Testis (tissue), 3 donors: ENCODE measurements around the gene CAGE1. TPM values are rescaled to one million over a fixed set of nuclear protein-coding genes. Genes with fewer than 3 reads are reported as not detected.

Source experiments
- DNase-seq: peaks from one replicate; pipeline ENCODE4 v3.0.0-alpha.2; 2019
- H3K27ac ChIP-seq, 2 donors: fragments of 200-600 bp; sonication (generic); one replicate each; pipeline ENCODE4 v1.5.1; 2019
- H3K27me3 ChIP-seq: fragments of 200-600 bp; sonication (generic); one replicate; pipeline ENCODE4 v1.5.1; 2019
- H3K36me3 ChIP-seq: fragments of 200-600 bp; sonication (generic); one replicate; pipeline ENCODE4 v1.5.1; 2017; ENCODE audit warnings: low read depth; ENCODE audit errors: missing control alignments
- H3K4me1 ChIP-seq: fragments of 200-600 bp; sonication (generic); one replicate; pipeline ENCODE4 v1.5.1; 2019
- H3K4me3 ChIP-seq, 2 donors: fragments of 200-600 bp; sonication (generic); one replicate each; pipeline ENCODE4 v1.5.1; 2017 to 2019
- H3K9me3 ChIP-seq: fragments of 200-600 bp; sonication (generic); one replicate; pipeline ENCODE4 v1.5.1; 2017
- POLR2A ChIP-seq: fragments of 450-650 bp; IDR thresholded peaks from one replicate; pipeline ENCODE4 v1.6.1; 2017; ENCODE audit warnings: antibody characterized with exemption, mild to moderate bottlenecking, moderate library complexity
- WGBS, 2 donors: methylation state at CpG; one replicate each; pipeline ENCODE4 v1.1.5; 2018; 5-methylcytosine and 5-hydroxymethylcytosine counted together
- intact Hi-C: fragments of 100-400 bp; cut with DNase I; formaldehyde crosslinking; loops from one replicate; pipeline ENCODE4 v1.15.1; 2023; ENCODE audit warnings: low total_unique reads
- polyA plus RNA-seq: library from polyadenylated mRNA; stranded (reverse); fragments of 350-450 nt; fragmentation: Illumina TruSeq; extraction: RNeasy Lipid Tissue Mini Kit (QIAGEN cat#74804); gene quantifications from one replicate; pipeline ENCODE4 v1.2.3, GENCODE V29; 2014; ENCODE audit warnings: low read depth, low replicate concordance; ENCODE audit not compliant: insufficient read depth
- total RNA-seq, 2 donors: library from RNA; depleted of rRNA; stranded (reverse); fragments of >200 nt; gene quantifications; one replicate each; pipeline ENCODE4 v1.2.3, GENCODE V29; 2016
- TF ChIP-seq, protein P1 (sequence below), 3 experiments: fragments of 450-650 bp in 2 of 3; fragments of 200-600 bp in 1 of 3; sonication (generic) in 1 of 3; IDR thresholded peaks; one replicate each; pipeline ENCODE4 v1.5.1; 2016 to 2019; ENCODE audit warnings: antibody characterized with exemption in 3 of 3, mild to moderate bottlenecking in 2 of 3, moderate library complexity in 1 of 3

The CAGE1 gene
- total and polyA plus RNA-seq, 3 donors from 2014 or later, result 5.7 to 14.9 (median 7.2) TPM

DNA sequence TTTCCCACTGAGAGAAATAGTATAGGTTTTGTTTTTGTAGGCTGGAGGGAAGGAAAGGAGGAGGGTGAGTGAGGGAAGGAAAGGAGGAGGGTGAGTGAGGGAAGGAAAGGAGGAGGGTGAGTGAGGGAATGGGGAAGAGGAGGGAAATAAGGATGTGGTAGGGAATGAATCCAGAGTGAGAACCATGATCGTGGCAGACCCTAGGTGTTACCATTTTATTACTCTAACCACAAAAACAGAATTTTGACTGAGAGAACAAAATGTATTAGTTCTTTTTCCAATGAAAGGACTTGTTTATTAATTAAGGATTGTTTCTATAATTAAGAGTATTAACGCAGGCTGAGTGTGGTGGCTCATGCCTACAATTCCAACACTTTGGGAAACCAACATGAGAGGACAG is 92.9 kb downstream of the CAGE1 start:
- no peaks in the 10 kb centered on the region for H3K9me3 ChIP-seq
- H3K4me1 ChIP-seq, result no peaks in the 10 kb centered on the region
- TF ChIP-seq, protein P1, sequence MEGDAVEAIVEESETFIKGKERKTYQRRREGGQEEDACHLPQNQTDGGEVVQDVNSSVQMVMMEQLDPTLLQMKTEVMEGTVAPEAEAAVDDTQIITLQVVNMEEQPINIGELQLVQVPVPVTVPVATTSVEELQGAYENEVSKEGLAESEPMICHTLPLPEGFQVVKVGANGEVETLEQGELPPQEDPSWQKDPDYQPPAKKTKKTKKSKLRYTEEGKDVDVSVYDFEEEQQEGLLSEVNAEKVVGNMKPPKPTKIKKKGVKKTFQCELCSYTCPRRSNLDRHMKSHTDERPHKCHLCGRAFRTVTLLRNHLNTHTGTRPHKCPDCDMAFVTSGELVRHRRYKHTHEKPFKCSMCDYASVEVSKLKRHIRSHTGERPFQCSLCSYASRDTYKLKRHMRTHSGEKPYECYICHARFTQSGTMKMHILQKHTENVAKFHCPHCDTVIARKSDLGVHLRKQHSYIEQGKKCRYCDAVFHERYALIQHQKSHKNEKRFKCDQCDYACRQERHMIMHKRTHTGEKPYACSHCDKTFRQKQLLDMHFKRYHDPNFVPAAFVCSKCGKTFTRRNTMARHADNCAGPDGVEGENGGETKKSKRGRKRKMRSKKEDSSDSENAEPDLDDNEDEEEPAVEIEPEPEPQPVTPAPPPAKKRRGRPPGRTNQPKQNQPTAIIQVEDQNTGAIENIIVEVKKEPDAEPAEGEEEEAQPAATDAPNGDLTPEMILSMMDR (IDR thresholded peaks at IDR 0.05), result no peak
- no peak overlapping the region for H3K27ac ChIP-seq
- 89 to 93% methylated on average over 2 of the region's 2 CpGs for WGBS, 2 donors
- H3K36me3 ChIP-seq, result no peaks in the 10 kb centered on the region
- DNase-seq, result no peak
- H3K27me3 ChIP-seq, result no peaks in the 10 kb centered on the region
- H3K4me3 ChIP-seq, result no peak overlapping the region
- intact Hi-C loops, result no loop called here

DNA sequence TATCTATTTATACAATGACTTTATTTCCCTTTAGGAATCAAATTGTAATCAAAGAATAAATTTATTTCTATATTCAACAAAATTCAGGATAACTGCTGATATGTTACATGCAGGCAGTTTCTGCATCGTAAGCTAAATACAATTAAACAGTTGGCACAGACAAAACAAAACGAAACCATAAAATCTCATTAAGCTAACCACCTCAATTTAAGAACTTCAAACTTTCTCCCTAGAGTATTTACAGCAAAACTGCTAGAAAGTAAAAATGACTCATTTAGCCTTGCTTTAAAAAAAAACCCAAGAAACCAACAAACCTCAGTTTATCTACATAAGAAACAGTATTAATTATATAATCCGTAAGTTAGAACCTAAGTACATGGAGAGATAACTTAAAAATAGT is 93.6 kb downstream of the CAGE1 start:
- no peak for DNase-seq
- Histone ChIP-seq H3K4me1 (no peaks in the 10 kb centered on the region), H3K27me3 (no peaks in the 10 kb centered on the region), H3K27ac (no peak overlapping the region), H3K36me3 (no peaks in the 10 kb centered on the region), H3K4me3 (no peak overlapping the region), H3K9me3 (no peaks in the 10 kb centered on the region)
- 85 to 86% methylated on average over 3 of the region's 3 CpGs for WGBS, 2 donors
- intact Hi-C loops, result no loop called here
- no peak for TF ChIP-seq POLR2A
- TF ChIP-seq, protein P1 (IDR thresholded peaks at IDR 0.05), result no peak

DNA sequence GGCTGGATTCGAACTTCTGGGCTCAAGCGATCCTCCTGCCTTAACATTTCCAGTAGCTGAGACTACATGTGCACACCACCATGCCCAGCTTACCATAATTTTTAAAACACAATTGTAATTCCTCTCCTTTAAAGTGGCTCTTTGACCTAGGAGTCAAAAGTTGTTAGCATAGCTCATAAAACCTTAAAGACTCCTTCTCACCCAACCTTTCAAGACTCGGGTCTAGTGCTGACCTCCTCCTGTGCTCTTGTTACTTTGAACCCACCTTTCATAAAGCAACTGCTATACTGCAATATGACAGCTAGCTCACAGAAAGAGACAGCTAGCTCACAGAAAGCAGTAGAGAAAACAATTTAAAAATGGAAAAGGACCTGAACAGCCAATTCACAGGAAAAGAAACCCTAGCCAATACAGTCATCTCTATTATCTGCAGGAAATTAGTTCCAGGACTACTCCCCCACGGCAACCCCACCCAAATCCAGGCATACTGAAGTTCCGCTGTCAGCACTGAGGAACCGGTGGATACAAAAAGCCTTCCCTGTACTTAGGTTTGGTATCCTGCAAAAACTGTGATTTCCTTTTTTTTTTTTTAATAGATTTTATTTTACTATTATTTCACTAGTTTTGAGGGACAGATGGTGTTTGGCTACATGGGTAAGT is 96.8 kb downstream of the CAGE1 start:
- intact Hi-C loops, result no loop called here
- Histone ChIP-seq H3K27me3 (no peaks in the 10 kb centered on the region), H3K4me1 (no peaks in the 10 kb centered on the region), H3K4me3 (no peak overlapping the region), H3K9me3 (no peaks in the 10 kb centered on the region), H3K36me3 (no peaks in the 10 kb centered on the region), H3K27ac (no peak overlapping the region)
- 76 to 79% methylated on average over 6 of the region's 6 CpGs for WGBS, 2 donors
- TF ChIP-seq, protein P1 (IDR thresholded peaks at IDR 0.05), result no peak
- no peak for TF ChIP-seq POLR2A
- DNase-seq, result no peak

DNA sequence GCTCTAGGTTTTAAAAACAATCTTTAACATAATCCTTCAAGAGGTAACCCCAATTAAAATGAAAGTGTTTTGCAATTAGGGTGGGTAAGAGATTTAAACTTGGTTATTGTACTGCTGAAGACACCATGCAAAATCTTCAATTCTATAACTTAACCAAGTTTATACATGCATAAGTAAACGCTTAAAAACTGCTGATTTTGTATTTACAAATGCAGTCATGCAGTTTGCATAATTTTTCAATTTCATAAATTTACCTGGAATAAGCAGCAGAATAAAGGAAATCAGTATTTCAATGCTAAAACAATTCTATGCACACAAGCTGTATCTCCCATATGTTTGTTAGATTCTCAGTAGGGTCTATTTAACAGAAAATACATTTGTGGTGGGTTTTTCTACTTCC is 99.5 kb downstream of the CAGE1 start:
- TF ChIP-seq, protein P1 (IDR thresholded peaks at IDR 0.05), result no peak
- TF ChIP-seq POLR2A, result no peak
- Histone ChIP-seq H3K36me3 (no peaks in the 10 kb centered on the region), H3K4me1 (no peaks in the 10 kb centered on the region), H3K27me3 (no peaks in the 10 kb centered on the region), H3K27ac (no peak overlapping the region), H3K4me3 (no peak overlapping the region), H3K9me3 (no peaks in the 10 kb centered on the region)
- DNase-seq, result no peak
- 79 to 95% methylated on average over 1 of the region's 1 CpG for WGBS, 2 donors
- intact Hi-C loops, result no loop called here

DNA sequence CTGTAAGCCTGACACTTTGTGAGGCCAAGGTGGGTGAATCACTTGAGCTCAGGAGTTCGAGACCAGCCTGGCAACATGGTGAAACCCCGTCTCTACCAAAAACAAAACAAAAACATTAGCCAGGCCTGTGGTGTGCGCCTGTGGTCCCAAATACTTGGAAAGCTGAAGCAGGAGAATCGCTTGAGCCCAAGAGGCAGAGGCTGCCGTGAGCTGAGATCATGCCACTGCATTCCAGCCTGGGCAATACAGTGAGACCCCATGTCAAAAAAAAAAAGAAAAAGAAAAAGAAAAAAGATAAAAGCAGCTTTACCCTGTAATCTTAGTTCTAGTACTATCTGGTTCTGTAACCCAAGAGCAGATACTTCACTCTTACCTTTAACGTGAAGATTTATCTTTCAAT is 104.1 kb downstream of the CAGE1 start:
- Histone ChIP-seq H3K36me3 (no peaks in the 10 kb centered on the region), H3K27me3 (no peaks in the 10 kb centered on the region), H3K4me3 (no peak overlapping the region), H3K27ac (no peak overlapping the region), H3K4me1 (no peaks in the 10 kb centered on the region), H3K9me3 (no peaks in the 10 kb centered on the region)
- WGBS, 2 donors, result 93 to 95% methylated on average over 6 of the region's 6 CpGs
- no peak for DNase-seq
- intact Hi-C loops, result no loop called here
- TF ChIP-seq, protein P1 (IDR thresholded peaks at IDR 0.05), result no peak
- TF ChIP-seq POLR2A, result no peak
